K562 (cell line): ENCODE data around the gene MCL1. TPM values are rescaled to one million over a fixed set of nuclear protein-coding genes. Genes with fewer than 3 reads are reported as not detected.
A peak's percentile ranks its signal among the peaks of the same experiment; 100 is the strongest.

ENCODE experiments used
- BRF1 ChIP-seq: IDR thresholded peaks from 3 replicates; pipeline ENCODE4 v1.6.1; 2011; ENCODE audit warnings: borderline replicate concordance, mild to moderate bottlenecking; ENCODE audit not compliant: insufficient read length; ENCODE audit errors: extremely low read depth
- CEBPB ChIP-seq: fragments of 450-650 bp; IDR thresholded peaks from 2 replicates; pipeline ENCODE4 v1.6.1; 2016; ENCODE audit warnings: missing genetic modification characterization, missing compliant biosample characterization
- ESRRA ChIP-seq: fragments of 450-650 bp; IDR thresholded peaks from 2 replicates; pipeline ENCODE4 v1.6.1; 2014; ENCODE audit warnings: low read depth, mild to moderate bottlenecking, moderate library complexity, borderline replicate concordance
- FOSL1 ChIP-seq: fragments of 200-800 bp; sonication (Bioruptor generic); conservative IDR thresholded peaks from 2 replicates; pipeline ENCODE4 v1.6.1; 2016; ENCODE audit warnings: missing genetic modification characterization, missing compliant biosample characterization
- HDAC8 ChIP-seq: fragments of 450-650 bp; IDR thresholded peaks from 2 replicates; pipeline ENCODE4 v1.6.1; 2016; ENCODE audit warnings: mild to moderate bottlenecking, missing genetic modification characterization, moderate library complexity, missing compliant biosample characterization
- MCM3 ChIP-seq: fragments of 450-650 bp; IDR thresholded peaks from 2 replicates; pipeline ENCODE4 v1.6.1; 2016
- NR4A1 ChIP-seq, 2 experiments: fragments of 250-450 bp in 1 of 2; fragments of 450-650 bp in 1 of 2; sonication (Bioruptor Pico) in 1 of 2; IDR thresholded peaks; 2 replicates each; pipeline versions ENCODE4 v1.4.0 to v1.6.1; 2016 to 2020; ENCODE audit warnings: mild to moderate bottlenecking in 2 of 2, missing compliant biosample characterization in 1 of 2, missing genetic modification characterization in 1 of 2, moderate library complexity in 1 of 2
- PHF20 ChIP-seq: fragments of 450-650 bp; IDR thresholded peaks from 2 replicates; pipeline ENCODE4 v1.6.1; 2018; ENCODE audit not compliant: partially characterized antibody
- POLR2A ChIP-seq: fragments of 450-650 bp; conservative IDR thresholded peaks from 2 replicates; pipeline ENCODE4 v1.6.1; 2016
- RBM17 ChIP-seq: fragments of 200-400 bp; formaldehyde crosslinking; IDR thresholded peaks from 2 replicates; pipeline ENCODE4 v1.6.1; 2017; ENCODE audit warnings: low read depth, mild to moderate bottlenecking, low read length, borderline replicate concordance
- SIN3A ChIP-seq, 2 experiments: fragments of 150-350 bp in 1 of 2; IDR thresholded peaks; 2 replicates each; pipeline ENCODE4 v1.6.1; 2011 to 2016; ENCODE audit warnings: borderline replicate concordance in 2 of 2, low read depth in 2 of 2, low read length in 2 of 2, mild to moderate bottlenecking in 2 of 2, moderate library complexity in 2 of 2; ENCODE audit not compliant: control insufficient read depth in 1 of 2
- SIRT6 ChIP-seq: IDR thresholded peaks from one replicate; pipeline ENCODE4 v1.6.1; 2012; ENCODE audit warnings: low read depth, mild to moderate bottlenecking, control low read depth, inconsistent platforms, low read length, moderate library complexity
- SMAD1 ChIP-seq: fragments of 150-350 bp; IDR thresholded peaks from 2 replicates; pipeline ENCODE4 v1.6.1; 2014; ENCODE audit warnings: low read length, low read depth; ENCODE audit not compliant: partially characterized antibody
- THAP7 ChIP-seq: fragments of 250-450 bp; sonication (Bioruptor Pico); IDR thresholded peaks from 2 replicates; pipeline ENCODE4 v1.5.0; 2021
- XRCC3 ChIP-seq: fragments of 450-650 bp; IDR thresholded peaks from 2 replicates; pipeline ENCODE4 v1.6.1; 2017; ENCODE audit warnings: mild to moderate bottlenecking, moderate library complexity
- ZC3H8 ChIP-seq: fragments of 450-650 bp; IDR thresholded peaks from 2 replicates; pipeline ENCODE4 v1.6.1; 2017
- ZFPM2 ChIP-seq: fragments of 250-450 bp; sonication (Bioruptor Pico); IDR thresholded peaks from 2 replicates; pipeline ENCODE4 v1.5.1; 2022; ENCODE audit warnings: mild to moderate bottlenecking
- ZNF347 ChIP-seq: fragments of 450-650 bp; formaldehyde crosslinking; IDR thresholded peaks from 2 replicates; pipeline ENCODE4 v1.4.0; 2020; ENCODE audit warnings: low read depth, mild to moderate bottlenecking, moderate library complexity
- ZNF511 ChIP-seq: sonication (generic); formaldehyde crosslinking; IDR thresholded peaks from 2 replicates; pipeline ENCODE4 v1.8.0; 2022; ENCODE audit warnings: mild to moderate bottlenecking, missing genetic modification reagents
- ZNF639 ChIP-seq, 2 experiments: fragments of 200-800 bp in 1 of 2; sonication (Bioruptor generic) in 1 of 2; sonication (generic) in 1 of 2; formaldehyde crosslinking in 1 of 2; IDR thresholded peaks in 1 of 2; conservative IDR thresholded peaks in 1 of 2; 2 replicates each; pipeline versions ENCODE4 v1.5.0 to v1.6.1; 2016 to 2020; ENCODE audit warnings: missing compliant biosample characterization in 1 of 2, missing genetic modification characterization in 1 of 2, missing genetic modification reagents in 1 of 2
- ZNF76 ChIP-seq: fragments of 250-450 bp; sonication (Bioruptor Pico); IDR thresholded peaks from 2 replicates; pipeline ENCODE4 v1.4.0; 2020; ENCODE audit warnings: mild to moderate bottlenecking, moderate library complexity, borderline replicate concordance
- ZNF778 ChIP-seq: fragments of 450-650 bp; formaldehyde crosslinking; IDR thresholded peaks from 2 replicates; pipeline ENCODE4 v1.4.0; 2020; ENCODE audit warnings: mild to moderate bottlenecking, moderate library complexity
- polyA plus RNA-seq, 8 experiments: library from polyadenylated mRNA; depleted of rRNA in 4 of 8; stranded (reverse) in 5 of 8; unstranded in 3 of 8; fragments of >200 nt; fragmentation: Nextera tagmentation in 2 of 8; fragmentation: Illumina TruSeq in 1 of 8; extraction: Ambion mirVana in 2 of 8; extraction: Trizol in 1 of 8; gene quantifications; 2 replicates each; pipeline versions ENCODE4 v1.2.1 to v1.2.3, GENCODE V29; 2011 to 2014; ENCODE audit warnings: inconsistent platforms in 1 of 8, missing spikeins in 1 of 8
- total RNA-seq, 7 experiments: library from RNA; depleted of rRNA in 6 of 7; stranded (reverse); fragments of >200 nt in 6 of 7; fragmentation: Illumina TruSeq in 2 of 7; extraction: Trizol in 2 of 7; gene quantifications; 2 replicates each; pipeline versions ENCODE4 v1.2.1 to v1.2.3, GENCODE V29; 2011 to 2021; ENCODE audit warnings: low replicate concordance in 1 of 7
- TF ChIP-seq, protein P1 (sequence below): fragments of 450-650 bp; formaldehyde crosslinking; IDR thresholded peaks from 2 replicates; pipeline ENCODE4 v1.4.0; 2020; ENCODE audit warnings: mild to moderate bottlenecking, moderate library complexity

MCL1 gene
- total and polyA plus RNA-seq, 9 of the 15 experiments (the other 6 are each of a cell fraction or from before 2014, with no cell fraction given): 27.1 to 224 (median 138) TPM

GRCh38 chr1:150548632-150549495 is 30.5 kb downstream of the MCL1 start, which contains the start of gene ADAMTSL4 (continued):
- TF ChIP-seq, protein P1, sequence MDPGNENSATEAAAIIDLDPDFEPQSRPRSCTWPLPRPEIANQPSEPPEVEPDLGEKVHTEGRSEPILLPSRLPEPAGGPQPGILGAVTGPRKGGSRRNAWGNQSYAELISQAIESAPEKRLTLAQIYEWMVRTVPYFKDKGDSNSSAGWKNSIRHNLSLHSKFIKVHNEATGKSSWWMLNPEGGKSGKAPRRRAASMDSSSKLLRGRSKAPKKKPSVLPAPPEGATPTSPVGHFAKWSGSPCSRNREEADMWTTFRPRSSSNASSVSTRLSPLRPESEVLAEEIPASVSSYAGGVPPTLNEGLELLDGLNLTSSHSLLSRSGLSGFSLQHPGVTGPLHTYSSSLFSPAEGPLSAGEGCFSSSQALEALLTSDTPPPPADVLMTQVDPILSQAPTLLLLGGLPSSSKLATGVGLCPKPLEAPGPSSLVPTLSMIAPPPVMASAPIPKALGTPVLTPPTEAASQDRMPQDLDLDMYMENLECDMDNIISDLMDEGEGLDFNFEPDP: no peak
- no peak for TF ChIP-seq XRCC3
- TF ChIP-seq ZC3H8: no peak
- TF ChIP-seq ZFPM2 (CRISPR knock-in tag): no peak
- TF ChIP-seq FOSL1 (tag): peak; percentile 40; the same call in 1 of the 2 replicates
- peak; percentile 79; the same call in 1 of the 2 replicates for TF ChIP-seq ZNF76 (CRISPR knock-in tag)
- TF ChIP-seq MCM3: no peak
- no peak for TF ChIP-seq HDAC8
- no peak for TF ChIP-seq RBM17
- no peak for TF ChIP-seq THAP7 (CRISPR knock-in tag)
- no peak for TF ChIP-seq SMAD1
- TF ChIP-seq CEBPB (tag): peak; percentile 51
- 0 out of 2 replicates have a peak, but pooled peaks have one; percentile 44 for TF ChIP-seq NR4A1 (CRISPR knock-in tag; IDR thresholded peaks at IDR 0.05)
- peak; percentile 34; the same call in 1 of the 2 replicates for TF ChIP-seq NR4A1 (tag; IDR thresholded peaks at IDR 0.05)
- TF ChIP-seq SIN3A (IDR thresholded peaks at IDR 0.05; ENCODE audit: borderline replicate concordance in 2 of 2, control insufficient read depth in 1 of 2, low read depth in 2 of 2, low read length in 2 of 2): no peak; a peak in 1 of 4 replicates
- peak; percentile 70 for TF ChIP-seq POLR2A
- TF ChIP-seq ZNF511: 0 out of 2 replicates have a peak, but pooled peaks have one; percentile 24
- no peak for TF ChIP-seq SIRT6
- no peak for TF ChIP-seq ZNF778 (CRISPR knock-in tag)
- no peak for TF ChIP-seq BRF1
- TF ChIP-seq ZNF639 (CRISPR knock-in tag; conservative IDR thresholded peaks at IDR 0.05 in 1 of 2, IDR thresholded peaks at IDR 0.05 in 1 of 2): peak in 1 of 2 experiments; percentile 83; a peak in 2 of 4 replicates
- TF ChIP-seq ESRRA: no peak
- TF ChIP-seq ZNF347 (CRISPR knock-in tag): no peak
- TF ChIP-seq PHF20: peak; percentile 25
